K562 (cell line): ENCODE measurements around the gene INO80D. TPM values are rescaled to one million over a fixed set of nuclear protein-coding genes. Genes with fewer than 3 reads are reported as not detected.

Experiments
- ATAC-seq: fragments of 200-7000 bp; cut with Tn5 transposase; 3 replicates; pipeline ENCODE4 v1.9.1; 2020; ENCODE audit warnings: moderate library complexity
- BruUV-seq: library from RNA; stranded (reverse); fragments of 400-500 nt; replicated peaks from 2 replicates; lab custom pipeline; 2021; lab: Mats Ljungman, UMichigan
- CTCF ChIA-PET: fragments of 300-600 bp; formaldehyde crosslinking; extraction: SDS; loops from one replicate; lab custom pipeline; 2021; ENCODE audit warnings: low intra/inter-chr PET ratio; lab: Yijun Ruan, JAX
- POLR2A ChIA-PET: fragments of 300-600, 350-650 bp; sonication (Branson Sonifier 250); formaldehyde crosslinking; extraction: SDS; loops from one replicate; lab custom pipeline; 2021; ENCODE audit warnings: antibody characterized with exemption, inconsistent platforms; lab: Yijun Ruan, JAX
- DNase-seq, 4 experiments: peaks; one replicate each; pipeline versions ENCODE4 v3.0.0 to v3.0.0-alpha.2; 2011 to 2018; ENCODE audit warnings: low spot score in 3 of 4, mixed read lengths in 3 of 4; ENCODE audit errors: extremely low read depth in 1 of 4
- FAIRE-seq: peaks from 2 replicates; lab custom pipeline; 2011; peaks lifted over from hg19 to GRCh38; lab: Jason Lieb, UNC
- H2AFZ ChIP-seq: 2 replicates; pipeline ENCODE4 v1.6.0; 2011; ENCODE audit warnings: low read depth, low read length, control low read depth, inconsistent platforms
- H3K27ac ChIP-seq: fragments of 200-600 bp; 3 replicates; pipeline ENCODE4 v1.8.0; 2011; ENCODE audit warnings: low read depth, mild to moderate bottlenecking, control low read depth, inconsistent platforms, low read length, moderate library complexity, mixed read lengths; ENCODE audit errors: extremely low read depth
- H3K27me3 ChIP-seq, 2 experiments: fragments of 300-600 bp in 1 of 2; 2 replicates in 1 of 2; 3 replicates in 1 of 2; pipeline versions ENCODE4 v1.6.0 to v1.8.0; 2011; ENCODE audit warnings: inconsistent platforms in 2 of 2, low read length in 2 of 2, mild to moderate bottlenecking in 1 of 2, mixed read lengths in 1 of 2, moderate library complexity in 1 of 2; ENCODE audit not compliant: control insufficient read depth in 2 of 2, insufficient read depth in 2 of 2
- H3K36me3 ChIP-seq: fragments of 300-600 bp; 3 replicates; pipeline ENCODE4 v1.8.0; 2011; ENCODE audit warnings: mild to moderate bottlenecking, low read length, inconsistent platforms; ENCODE audit not compliant: control insufficient read depth, insufficient read depth
- H3K4me1 ChIP-seq, 2 experiments: fragments of 200-600 bp in 1 of 2; replicated peaks in 1 of 2; 2 replicates in 1 of 2; 3 replicates in 1 of 2; pipeline versions ENCODE4 v1.5.1 to v1.8.0; 2011; ENCODE audit warnings: inconsistent platforms in 2 of 2, low read length in 2 of 2, mild to moderate bottlenecking in 1 of 2, mixed read lengths in 1 of 2, moderate library complexity in 1 of 2; ENCODE audit not compliant: control insufficient read depth in 2 of 2, insufficient read depth in 2 of 2
- H3K4me2 ChIP-seq: 2 replicates; pipeline ENCODE4 v1.6.1; 2011; ENCODE audit warnings: low read length, control low read depth, inconsistent platforms, mixed read lengths; ENCODE audit not compliant: insufficient read depth
- H3K4me3 ChIP-seq: fragments of 200-600 bp; sonication (generic), shearing (Covaris generic); 2 replicates; pipeline ENCODE4 v1.5.1; 2016; ENCODE audit warnings: control low read depth, inconsistent platforms
- H3K79me2 ChIP-seq: fragments of 200-600 bp; 3 replicates; pipeline ENCODE4 v1.8.0; 2011; ENCODE audit warnings: low read length, inconsistent platforms; ENCODE audit not compliant: control insufficient read depth, insufficient read depth
- H3K9ac ChIP-seq, 2 experiments: 2 replicates each; pipeline versions ENCODE4 v1.6.0 to v1.6.1; 2011; ENCODE audit warnings: low read depth in 2 of 2, low read length in 2 of 2, control low read depth in 1 of 2, inconsistent platforms in 1 of 2, mild to moderate bottlenecking in 1 of 2, mixed read lengths in 1 of 2; ENCODE audit not compliant: insufficient read depth in 1 of 2
- H3K9me1 ChIP-seq: one replicate; pipeline ENCODE4 v1.6.0; 2011; ENCODE audit warnings: inconsistent platforms, mild to moderate bottlenecking, low read length, moderate library complexity; ENCODE audit not compliant: control insufficient read depth, insufficient read depth
- H3K9me3 ChIP-seq: replicated peaks from 2 replicates; pipeline ENCODE4 v1.5.1; 2011; ENCODE audit warnings: low read depth, low read length, inconsistent platforms; ENCODE audit not compliant: control insufficient read depth, insufficient read depth
- H4K20me1 ChIP-seq: replicated peaks from 2 replicates; pipeline ENCODE4 v1.6.1; 2011; ENCODE audit warnings: low read length, inconsistent platforms, mixed read lengths; ENCODE audit not compliant: control insufficient read depth, insufficient read depth
- CBX3 ChIP-seq, 2 experiments: IDR thresholded peaks; 1 replicate in 1 of 2; 2 replicates in 1 of 2; pipeline ENCODE4 v1.6.1; 2012; ENCODE audit warnings: inconsistent platforms in 2 of 2, low read length in 2 of 2, borderline replicate concordance in 1 of 2, control low read depth in 1 of 2
- DIDO1 ChIP-seq: fragments of 450-650 bp; IDR thresholded peaks from 2 replicates; pipeline ENCODE4 v1.6.1; 2016; ENCODE audit warnings: low read depth, missing biosample characterization, missing genetic modification characterization
- FOXJ3 ChIP-seq: sonication (generic); formaldehyde crosslinking; IDR thresholded peaks from 2 replicates; pipeline ENCODE4 v1.4.0; 2020; ENCODE audit warnings: mild to moderate bottlenecking, missing genetic modification reagents
- GATA2 ChIP-seq: sonication (generic); formaldehyde crosslinking; IDR thresholded peaks from 2 replicates; pipeline ENCODE4 v1.4.0; 2020; ENCODE audit warnings: mild to moderate bottlenecking, missing genetic modification reagents
- IRF2 ChIP-seq: sonication (generic); formaldehyde crosslinking; IDR thresholded peaks from 2 replicates; pipeline ENCODE4 v1.8.1; 2022; ENCODE audit warnings: mild to moderate bottlenecking, missing genetic modification reagents
- MTF1 ChIP-seq: fragments of 250-450 bp; sonication (Bioruptor Pico); IDR thresholded peaks from 2 replicates; pipeline ENCODE4 v1.9.0; 2021; ENCODE audit warnings: moderate library complexity, mild to moderate bottlenecking, inconsistent platforms, borderline replicate concordance
- PHB ChIP-seq: fragments of 250-450 bp; sonication (Bioruptor Pico); IDR thresholded peaks from 2 replicates; pipeline ENCODE4 v1.5.0; 2021
- PHTF2 ChIP-seq: fragments of 250-450 bp; sonication (Bioruptor Pico); IDR thresholded peaks from 2 replicates; pipeline ENCODE4 v1.5.0; 2021; ENCODE audit warnings: mild to moderate bottlenecking
- SNIP1 ChIP-seq: fragments of 450-650 bp; IDR thresholded peaks from 2 replicates; pipeline ENCODE4 v1.7.1; 2017; ENCODE audit warnings: low read depth, mild to moderate bottlenecking
- TAF9B ChIP-seq: fragments of 450-650 bp; IDR thresholded peaks from 2 replicates; pipeline ENCODE4 v1.6.1; 2018; ENCODE audit warnings: mild to moderate bottlenecking; ENCODE audit not compliant: partially characterized antibody
- ZNF212 ChIP-seq: fragments of 450-650 bp; formaldehyde crosslinking; IDR thresholded peaks from 2 replicates; pipeline ENCODE4 v1.4.0; 2020; ENCODE audit warnings: mild to moderate bottlenecking
- WGBS: fragments of 100-300 bp; shearing (Covaris generic); methylation state at CpG from one replicate; pipeline ENCODE4 v1.1.6; 2016; ENCODE audit warnings: low coverage, mixed read lengths; ENCODE audit not compliant: insufficient coverage; ENCODE audit errors: missing lambda C conversion rate; 5-methylcytosine and 5-hydroxymethylcytosine counted together
- in situ Hi-C: fragments of 300-500 bp; cut with MboI; formaldehyde crosslinking; loops from 4 replicates; pipeline ENCODE4 v1.15.0; 2018; ENCODE audit warnings: inconsistent platforms, mixed read lengths
- intact Hi-C: fragments of 100-400 bp; cut with micrococcal nuclease; formaldehyde crosslinking; loops from 2 replicates; pipeline ENCODE4 v1.14.2; 2022
- polyA plus RNA-seq, 8 experiments: library from polyadenylated mRNA; depleted of rRNA in 4 of 8; stranded (reverse) in 5 of 8; unstranded in 3 of 8; fragments of >200 nt; fragmentation: Nextera tagmentation in 2 of 8; fragmentation: Illumina TruSeq in 1 of 8; extraction: Ambion mirVana in 2 of 8; extraction: Trizol in 1 of 8; gene quantifications; 2 replicates each; pipeline versions ENCODE4 v1.2.1 to v1.2.3, GENCODE V29; 2011 to 2014; ENCODE audit warnings: inconsistent platforms in 1 of 8, missing spikeins in 1 of 8
- total RNA-seq, 7 experiments: library from RNA; depleted of rRNA in 6 of 7; stranded (reverse); fragments of >200 nt in 6 of 7; fragmentation: Illumina TruSeq in 2 of 7; extraction: Trizol in 2 of 7; gene quantifications; 2 replicates each; pipeline versions ENCODE4 v1.2.1 to v1.2.3, GENCODE V29; 2011 to 2021; ENCODE audit warnings: low replicate concordance in 1 of 7
- TF ChIP-seq, protein P1 (sequence below): fragments of 250-450 bp; sonication (Bioruptor Pico); IDR thresholded peaks from 2 replicates; pipeline ENCODE4 v1.8.0; 2022; ENCODE audit warnings: inconsistent platforms
- TF ChIP-seq, protein P2 (sequence below): fragments of 200-400 bp; formaldehyde crosslinking; IDR thresholded peaks from 2 replicates; pipeline ENCODE4 v1.6.1; 2017; ENCODE audit warnings: mild to moderate bottlenecking, low read depth, low read length, moderate library complexity
- TF ChIP-seq, protein P3 (sequence below): IDR thresholded peaks from 2 replicates; pipeline ENCODE4 v1.6.1; 2014; ENCODE audit warnings: antibody characterized with exemption
- TF ChIP-seq, protein P4 (sequence below), 2 experiments: IDR thresholded peaks; 2 replicates each; pipeline ENCODE4 v1.6.1; 2012; ENCODE audit warnings: improper control_type of control experiment in 2 of 2, low read depth in 2 of 2, low read length in 2 of 2, borderline replicate concordance in 1 of 2

INO80D gene
- total and polyA plus RNA-seq, 9 of the 15 experiments (the other 6 are each of a cell fraction or from before 2014, with no cell fraction given), result 0.64 to 8.1 (median 2.9) TPM

DNA sequence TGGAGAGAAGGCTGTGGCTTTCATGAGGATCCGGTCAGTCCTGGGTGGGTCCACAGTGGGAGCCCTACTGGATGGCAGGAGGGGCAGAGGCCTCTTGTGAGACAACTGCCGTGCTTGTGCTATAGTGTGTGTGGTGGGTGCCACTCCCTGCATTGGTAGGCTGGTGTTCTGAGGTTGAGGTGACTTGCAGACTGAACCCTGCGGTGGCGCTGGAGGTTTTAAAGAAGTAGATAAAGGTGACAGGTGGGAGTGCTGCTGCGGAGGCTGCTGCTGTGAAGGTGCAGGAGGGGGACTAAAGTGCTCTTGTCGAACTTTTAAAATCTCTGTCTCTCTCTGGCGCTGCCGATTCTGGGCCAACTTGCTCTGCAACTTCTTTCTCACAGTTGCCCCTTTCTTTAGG is 29.7 kb downstream of the INO80D start:
- Histone ChIP-seq H3K9ac (no peak overlapping the region), H3K4me2 (no peak overlapping the region), H3K27me3 (no peaks in the 10 kb centered on the region), H3K9me3 (no peaks in the 10 kb centered on the region), H3K79me2 (no peaks in the 10 kb centered on the region), H4K20me1 (no peaks in the 10 kb centered on the region), H3K27ac (no peak overlapping the region), H3K36me3 (peaks cover 24% of the 10 kb centered on the region; the same call in 2 of the 3 replicates), H3K9me1 (no peaks in the 10 kb centered on the region), H3K4me1 (no peaks in the 10 kb centered on the region), H2AFZ (no peak overlapping the region), H3K4me3 (no peak overlapping the region)
- no peak for DNase-seq
- ChIA-PET POLR2A (no interaction called here), CTCF (no interaction called here)
- 92% methylated on average over 7 of the region's 8 CpGs for WGBS
- ATAC-seq, result no peak
- intact Hi-C loops (no loop called here), in situ Hi-C loops (no loop called here)
- FAIRE-seq, result no peak
- TF ChIP-seq, protein P1, sequence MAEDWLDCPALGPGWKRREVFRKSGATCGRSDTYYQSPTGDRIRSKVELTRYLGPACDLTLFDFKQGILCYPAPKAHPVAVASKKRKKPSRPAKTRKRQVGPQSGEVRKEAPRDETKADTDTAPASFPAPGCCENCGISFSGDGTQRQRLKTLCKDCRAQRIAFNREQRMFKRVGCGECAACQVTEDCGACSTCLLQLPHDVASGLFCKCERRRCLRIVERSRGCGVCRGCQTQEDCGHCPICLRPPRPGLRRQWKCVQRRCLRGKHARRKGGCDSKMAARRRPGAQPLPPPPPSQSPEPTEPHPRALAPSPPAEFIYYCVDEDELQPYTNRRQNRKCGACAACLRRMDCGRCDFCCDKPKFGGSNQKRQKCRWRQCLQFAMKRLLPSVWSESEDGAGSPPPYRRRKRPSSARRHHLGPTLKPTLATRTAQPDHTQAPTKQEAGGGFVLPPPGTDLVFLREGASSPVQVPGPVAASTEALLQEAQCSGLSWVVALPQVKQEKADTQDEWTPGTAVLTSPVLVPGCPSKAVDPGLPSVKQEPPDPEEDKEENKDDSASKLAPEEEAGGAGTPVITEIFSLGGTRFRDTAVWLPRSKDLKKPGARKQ (CRISPR knock-in tag), result no peak
- TF ChIP-seq MTF1, result no peak
- TF ChIP-seq FOXJ3 (CRISPR knock-in tag), result no peak
- no peak for TF ChIP-seq TAF9B
- TF ChIP-seq CBX3 (IDR thresholded peaks at IDR 0.05; ENCODE audit: borderline replicate concordance in 1 of 2, low read length in 2 of 2), result no peak
- TF ChIP-seq, protein P2, sequence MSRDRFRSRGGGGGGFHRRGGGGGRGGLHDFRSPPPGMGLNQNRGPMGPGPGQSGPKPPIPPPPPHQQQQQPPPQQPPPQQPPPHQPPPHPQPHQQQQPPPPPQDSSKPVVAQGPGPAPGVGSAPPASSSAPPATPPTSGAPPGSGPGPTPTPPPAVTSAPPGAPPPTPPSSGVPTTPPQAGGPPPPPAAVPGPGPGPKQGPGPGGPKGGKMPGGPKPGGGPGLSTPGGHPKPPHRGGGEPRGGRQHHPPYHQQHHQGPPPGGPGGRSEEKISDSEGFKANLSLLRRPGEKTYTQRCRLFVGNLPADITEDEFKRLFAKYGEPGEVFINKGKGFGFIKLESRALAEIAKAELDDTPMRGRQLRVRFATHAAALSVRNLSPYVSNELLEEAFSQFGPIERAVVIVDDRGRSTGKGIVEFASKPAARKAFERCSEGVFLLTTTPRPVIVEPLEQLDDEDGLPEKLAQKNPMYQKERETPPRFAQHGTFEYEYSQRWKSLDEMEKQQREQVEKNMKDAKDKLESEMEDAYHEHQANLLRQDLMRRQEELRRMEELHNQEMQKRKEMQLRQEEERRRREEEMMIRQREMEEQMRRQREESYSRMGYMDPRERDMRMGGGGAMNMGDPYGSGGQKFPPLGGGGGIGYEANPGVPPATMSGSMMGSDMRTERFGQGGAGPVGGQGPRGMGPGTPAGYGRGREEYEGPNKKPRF, result no peak
- no peak for TF ChIP-seq PHTF2 (CRISPR knock-in tag)
- TF ChIP-seq SNIP1, result no peak
- TF ChIP-seq PHB, result no peak
- TF ChIP-seq, protein P3, sequence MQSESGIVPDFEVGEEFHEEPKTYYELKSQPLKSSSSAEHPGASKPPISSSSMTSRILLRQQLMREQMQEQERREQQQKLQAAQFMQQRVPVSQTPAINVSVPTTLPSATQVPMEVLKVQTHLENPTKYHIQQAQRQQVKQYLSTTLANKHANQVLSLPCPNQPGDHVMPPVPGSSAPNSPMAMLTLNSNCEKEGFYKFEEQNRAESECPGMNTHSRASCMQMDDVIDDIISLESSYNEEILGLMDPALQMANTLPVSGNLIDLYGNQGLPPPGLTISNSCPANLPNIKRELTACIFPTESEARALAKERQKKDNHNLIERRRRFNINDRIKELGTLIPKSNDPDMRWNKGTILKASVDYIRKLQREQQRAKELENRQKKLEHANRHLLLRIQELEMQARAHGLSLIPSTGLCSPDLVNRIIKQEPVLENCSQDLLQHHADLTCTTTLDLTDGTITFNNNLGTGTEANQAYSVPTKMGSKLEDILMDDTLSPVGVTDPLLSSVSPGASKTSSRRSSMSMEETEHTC, result no peak
- TF ChIP-seq IRF2 (CRISPR knock-in tag), result no peak
- no peak for TF ChIP-seq DIDO1
- no peak for TF ChIP-seq ZNF212 (CRISPR knock-in tag)
- no peak for TF ChIP-seq GATA2 (CRISPR knock-in tag)
- TF ChIP-seq, protein P4, sequence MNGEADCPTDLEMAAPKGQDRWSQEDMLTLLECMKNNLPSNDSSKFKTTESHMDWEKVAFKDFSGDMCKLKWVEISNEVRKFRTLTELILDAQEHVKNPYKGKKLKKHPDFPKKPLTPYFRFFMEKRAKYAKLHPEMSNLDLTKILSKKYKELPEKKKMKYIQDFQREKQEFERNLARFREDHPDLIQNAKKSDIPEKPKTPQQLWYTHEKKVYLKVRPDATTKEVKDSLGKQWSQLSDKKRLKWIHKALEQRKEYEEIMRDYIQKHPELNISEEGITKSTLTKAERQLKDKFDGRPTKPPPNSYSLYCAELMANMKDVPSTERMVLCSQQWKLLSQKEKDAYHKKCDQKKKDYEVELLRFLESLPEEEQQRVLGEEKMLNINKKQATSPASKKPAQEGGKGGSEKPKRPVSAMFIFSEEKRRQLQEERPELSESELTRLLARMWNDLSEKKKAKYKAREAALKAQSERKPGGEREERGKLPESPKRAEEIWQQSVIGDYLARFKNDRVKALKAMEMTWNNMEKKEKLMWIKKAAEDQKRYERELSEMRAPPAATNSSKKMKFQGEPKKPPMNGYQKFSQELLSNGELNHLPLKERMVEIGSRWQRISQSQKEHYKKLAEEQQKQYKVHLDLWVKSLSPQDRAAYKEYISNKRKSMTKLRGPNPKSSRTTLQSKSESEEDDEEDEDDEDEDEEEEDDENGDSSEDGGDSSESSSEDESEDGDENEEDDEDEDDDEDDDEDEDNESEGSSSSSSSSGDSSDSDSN (IDR thresholded peaks at IDR 0.05; ENCODE audit: borderline replicate concordance in 1 of 2, low read depth in 2 of 2, low read length in 2 of 2), result no peak
- TF ChIP-seq, all 486 proteins: peak for 0
- BruUV-seq, result no TSS peak
